ENCODE results near the gene RPS27L.

RPS27L gene

GRCh38 chr15:63135281-63135680 is 22.0 kb downstream of the RPS27L start:
- Histone ChIP-seq H3K36me3 (replicated peaks; ENCODE audit: insufficient read depth, low read length) (no peaks in the 10 kb centered on the region), H3K9me2 (replicated peaks; ENCODE audit: insufficient read depth, low read length) (no peaks in the 10 kb centered on the region), H3K27me3 (replicated peaks; ENCODE audit: insufficient read depth, low read length) (no peaks in the 10 kb centered on the region), H3K9me3 (replicated peaks; ENCODE audit: insufficient read depth, low read length) (no peaks in the 10 kb centered on the region), H3K4me3 (ENCODE audit: low read length) (no peak overlapping the region), H2AFZ (ENCODE audit: low read length) (no peak overlapping the region), H4K20me1 (ENCODE audit: insufficient read depth, low read length) (no peaks in the 10 kb centered on the region), H3K27ac (ENCODE audit: low read length) (no peak overlapping the region), H3K4me1 (ENCODE audit: low read length) (no peaks in the 10 kb centered on the region), H3F3A (ENCODE audit: insufficient read depth, low read length) (no peaks in the 10 kb centered on the region), H3K79me2 (ENCODE audit: low read length) (no peaks in the 10 kb centered on the region), H3K9ac (ENCODE audit: low read length) (no peak overlapping the region), H3K4me2 (ENCODE audit: low read depth, low read length) (no peak overlapping the region)
- TF ChIP-seq EZH2 (optimal IDR thresholded peaks at IDR 0.05; ENCODE audit: low read depth, low read length): no peak
- TF ChIP-seq CTCF (IDR thresholded peaks at IDR 0.05; ENCODE audit: low read length): no peak
- no peak for TF ChIP-seq EZH2phosphoT487 (IDR thresholded peaks at IDR 0.05; ENCODE audit: low read length)
- no peak for DNase-seq

GRCh38 chr15:63134245-63134985 is 22.9 kb downstream of the RPS27L start:
- Histone ChIP-seq H3K79me2 (ENCODE audit: low read length) (no peaks in the 10 kb centered on the region), H3K4me1 (ENCODE audit: low read length) (no peaks in the 10 kb centered on the region), H3F3A (ENCODE audit: insufficient read depth, low read length) (no peaks in the 10 kb centered on the region), H4K20me1 (ENCODE audit: insufficient read depth, low read length) (no peaks in the 10 kb centered on the region), H3K4me3 (ENCODE audit: low read length) (no peak overlapping the region), H2AFZ (ENCODE audit: low read length) (no peak overlapping the region), H3K4me2 (ENCODE audit: low read depth, low read length) (no peak overlapping the region), H3K9me2 (replicated peaks; ENCODE audit: insufficient read depth, low read length) (no peaks in the 10 kb centered on the region), H3K9me3 (replicated peaks; ENCODE audit: insufficient read depth, low read length) (no peaks in the 10 kb centered on the region), H3K27me3 (replicated peaks; ENCODE audit: insufficient read depth, low read length) (no peaks in the 10 kb centered on the region), H3K36me3 (replicated peaks; ENCODE audit: insufficient read depth, low read length) (no peaks in the 10 kb centered on the region), H3K9ac (ENCODE audit: low read length) (no peak overlapping the region), H3K27ac (ENCODE audit: low read length) (no peak overlapping the region)
- TF ChIP-seq EZH2 (optimal IDR thresholded peaks at IDR 0.05; ENCODE audit: low read depth, low read length) (no peak), CTCF (IDR thresholded peaks at IDR 0.05; ENCODE audit: low read length) (no peak), EZH2phosphoT487 (IDR thresholded peaks at IDR 0.05; ENCODE audit: low read length) (no peak)
- no peak for DNase-seq

- Histone ChIP-seq H3K9ac (ENCODE audit: low read length) (no peak overlapping the region), H3K9me3 (replicated peaks; ENCODE audit: insufficient read depth, low read length) (no peaks in the 10 kb centered on the region), H3K4me1 (ENCODE audit: low read length) (no peaks in the 10 kb centered on the region), H3K27ac (ENCODE audit: low read length) (no peak overlapping the region), H2AFZ (ENCODE audit: low read length) (no peak overlapping the region), H3K27me3 (replicated peaks; ENCODE audit: insufficient read depth, low read length) (no peaks in the 10 kb centered on the region), H3F3A (ENCODE audit: insufficient read depth, low read length) (no peaks in the 10 kb centered on the region), H3K36me3 (replicated peaks; ENCODE audit: insufficient read depth, low read length) (no peaks in the 10 kb centered on the region), H3K9me2 (replicated peaks; ENCODE audit: insufficient read depth, low read length) (no peaks in the 10 kb centered on the region), H3K4me3 (ENCODE audit: low read length) (no peak overlapping the region), H4K20me1 (ENCODE audit: insufficient read depth, low read length) (no peaks in the 10 kb centered on the region), H3K79me2 (ENCODE audit: low read length) (no peaks in the 10 kb centered on the region), H3K4me2 (ENCODE audit: low read depth, low read length) (no peak overlapping the region)
- TF ChIP-seq EZH2 (optimal IDR thresholded peaks at IDR 0.05; ENCODE audit: low read depth, low read length): no peak
- TF ChIP-seq EZH2phosphoT487 (IDR thresholded peaks at IDR 0.05; ENCODE audit: low read length): no peak
- no peak for TF ChIP-seq CTCF (IDR thresholded peaks at IDR 0.05; ENCODE audit: low read length)
- DNase-seq: no peak
Measured at GRCh38 chr15:63133786-63134185, 23.5 kb downstream of the RPS27L start.

Data from MM.1S (cell line).